NCI-H1105 (cell line): ENCODE data around the gene GNA14.
"Not testable (repeated sequence)": the region's sequence is repeated elsewhere in the genome, so short reads cannot be mapped to it uniquely, and the experiment has no call there.

ENCODE experiments used
- DNase-seq: peaks from one replicate; lab custom pipeline; 2025; lab: John Stamatoyannopoulos, UW

Gene GNA14

DNA sequence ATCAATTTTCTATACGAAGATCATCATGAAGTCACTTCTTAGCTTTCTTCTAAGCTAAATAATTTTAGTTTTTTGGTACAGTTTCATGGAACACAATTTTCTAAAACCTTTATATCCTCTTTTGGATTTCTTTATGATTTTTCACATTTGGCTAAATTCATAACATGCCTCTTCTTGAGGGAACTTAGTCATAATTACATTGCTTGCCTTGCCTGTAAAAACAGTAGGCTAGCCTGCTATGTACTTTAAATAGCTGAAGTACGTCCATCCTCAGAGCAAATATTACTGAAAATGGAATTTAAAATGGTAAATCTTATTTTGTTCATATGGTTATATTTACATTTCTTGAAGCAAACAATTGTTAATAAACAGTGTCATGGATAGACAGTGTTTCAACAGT, 245.8 kb downstream of the GNA14 start:
- no peak for DNase-seq

DNA sequence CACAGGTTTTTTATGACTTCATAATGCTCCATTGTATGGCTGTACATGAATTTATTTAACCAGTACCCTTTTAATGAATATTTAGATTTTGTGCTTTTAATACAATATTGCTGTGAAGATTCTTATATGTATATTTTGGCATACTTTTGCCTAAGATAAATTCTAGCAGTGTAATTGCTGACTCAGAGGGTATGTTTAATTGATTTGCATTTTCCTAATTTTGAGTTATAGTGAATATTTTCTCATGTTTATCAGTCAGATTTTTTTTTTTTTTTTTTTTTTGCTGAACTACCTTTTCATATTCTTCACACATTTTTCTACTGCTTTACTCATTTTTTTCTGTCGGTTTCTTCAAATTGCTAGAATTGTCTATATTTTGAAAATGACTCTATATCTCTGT, 248.2 kb downstream of the GNA14 start:
- DNase-seq, result no peak

DNA sequence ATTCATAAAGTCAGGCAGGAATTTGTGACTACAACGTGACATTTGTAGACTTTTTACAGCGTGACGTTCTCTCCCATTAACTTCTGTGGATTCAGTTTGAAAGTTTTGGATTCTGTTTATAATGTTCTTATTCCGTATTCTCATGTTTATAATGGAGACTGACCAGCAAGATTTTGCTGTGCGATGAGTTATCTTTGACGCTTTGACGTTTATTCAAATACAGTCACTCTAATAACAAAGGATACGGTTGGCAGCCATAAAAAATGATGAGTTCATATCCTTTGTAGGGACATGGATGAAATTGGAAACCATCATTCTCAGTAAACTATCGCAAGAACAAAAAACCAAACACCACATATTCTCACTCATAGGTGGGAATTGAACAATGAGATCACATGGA, 249.5 kb downstream of the GNA14 start:
- DNase-seq, result not testable (repeated sequence)

DNA sequence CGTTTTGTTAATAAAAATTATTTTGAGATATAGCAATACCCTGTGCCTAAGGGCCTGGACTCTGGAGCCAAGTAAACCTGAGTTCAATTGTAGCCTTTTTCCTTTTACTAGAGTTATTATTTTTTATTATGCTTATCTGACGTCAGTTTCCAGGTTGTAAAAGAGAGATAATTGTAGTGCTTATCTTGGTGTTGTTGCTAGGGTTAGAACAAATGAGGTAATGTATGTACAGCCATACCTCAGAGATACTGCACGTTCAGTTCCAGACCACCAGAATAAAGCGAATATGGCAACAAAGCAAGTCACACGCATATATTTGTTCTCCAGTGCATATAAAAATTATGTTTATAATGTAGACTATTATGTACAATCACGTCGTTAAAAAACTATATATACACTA, 255.8 kb downstream of the GNA14 start:
- no peak for DNase-seq

DNA sequence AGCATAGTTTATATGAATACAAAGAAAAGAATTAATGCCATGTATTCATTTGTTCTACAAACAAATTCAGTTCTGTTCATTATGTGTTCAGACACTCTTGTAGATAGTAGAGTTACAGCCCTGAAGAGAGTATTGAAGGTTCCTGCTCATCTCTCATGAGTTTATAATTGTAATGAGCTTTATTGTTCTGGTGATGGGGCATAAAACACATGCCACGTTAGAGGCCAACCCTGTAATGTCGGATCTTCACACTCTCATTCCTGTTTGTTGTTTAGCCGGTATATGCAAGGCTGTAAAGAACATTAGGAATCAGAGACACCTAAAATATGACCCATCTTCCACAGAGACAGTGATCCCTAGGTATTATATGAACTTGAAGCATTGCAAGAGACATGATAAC, 256.3 kb downstream of the GNA14 start:
- DNase-seq, result no peak

DNA sequence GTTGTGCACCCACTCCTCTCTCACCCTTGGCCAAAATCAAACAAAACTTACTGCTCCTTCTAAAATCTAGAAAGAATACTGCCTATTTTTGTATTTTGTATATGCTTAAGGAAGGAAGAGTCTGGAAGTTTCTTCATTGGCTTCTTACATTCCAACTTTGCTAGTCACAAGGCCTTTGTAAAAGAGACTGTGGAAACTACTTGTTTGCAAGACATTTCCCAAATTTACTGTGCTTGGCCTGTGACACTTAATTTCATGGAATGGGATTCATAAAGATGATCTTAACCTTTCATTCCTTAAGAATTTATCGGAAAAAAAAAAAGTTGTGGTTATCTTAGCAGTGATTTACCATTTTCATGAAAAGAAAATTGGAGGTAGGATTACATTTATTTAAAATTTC, 261.9 kb downstream of the GNA14 start:
- no peak for DNase-seq

DNA sequence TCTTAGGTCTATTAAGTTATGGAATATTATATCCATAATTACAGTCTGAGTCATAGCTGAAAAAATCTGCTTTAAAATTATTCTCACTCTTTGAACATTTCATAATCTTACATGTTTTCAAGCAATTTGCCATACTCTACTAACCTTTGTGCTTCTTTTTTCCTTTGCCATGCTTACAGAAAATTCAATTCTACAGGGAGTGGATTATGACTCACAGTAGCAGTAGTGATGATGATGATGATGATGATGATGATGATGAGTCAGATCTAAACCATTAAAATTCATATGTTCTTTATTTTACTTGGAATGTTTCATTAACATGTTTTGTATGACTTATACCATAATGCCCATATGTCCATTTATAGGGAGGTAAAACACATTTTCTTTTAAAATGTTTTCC, 263.7 kb downstream of the GNA14 start:
- DNase-seq, result no peak

DNA sequence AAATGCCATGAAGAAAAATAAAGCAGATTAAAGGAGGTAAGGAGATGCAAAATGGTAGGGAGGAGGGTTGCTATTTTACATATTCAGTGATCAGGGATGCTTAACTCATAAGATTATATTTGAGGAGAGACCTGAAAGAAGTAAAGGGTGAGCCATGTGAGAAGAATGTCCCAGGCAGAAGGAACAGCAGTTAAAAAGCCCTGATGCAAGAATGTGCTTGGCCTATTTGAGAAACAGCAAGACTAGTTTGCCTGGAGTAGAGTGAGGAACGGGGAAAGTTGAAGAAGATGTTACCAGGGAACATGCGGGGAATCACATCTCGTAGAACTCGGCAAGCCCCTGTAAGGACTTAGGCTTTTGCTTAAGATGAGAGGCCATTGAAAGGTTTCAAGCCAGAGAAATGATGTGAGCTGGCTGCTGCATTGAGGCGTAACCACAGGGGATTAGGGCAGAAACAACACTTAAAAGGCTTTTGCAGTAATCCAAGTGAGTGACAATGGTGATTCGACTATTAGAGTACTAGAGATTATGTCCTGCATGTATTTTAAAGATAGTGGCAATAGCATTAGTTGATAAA, 272.1 kb downstream of the GNA14 start:
- DNase-seq, result no peak

DNA sequence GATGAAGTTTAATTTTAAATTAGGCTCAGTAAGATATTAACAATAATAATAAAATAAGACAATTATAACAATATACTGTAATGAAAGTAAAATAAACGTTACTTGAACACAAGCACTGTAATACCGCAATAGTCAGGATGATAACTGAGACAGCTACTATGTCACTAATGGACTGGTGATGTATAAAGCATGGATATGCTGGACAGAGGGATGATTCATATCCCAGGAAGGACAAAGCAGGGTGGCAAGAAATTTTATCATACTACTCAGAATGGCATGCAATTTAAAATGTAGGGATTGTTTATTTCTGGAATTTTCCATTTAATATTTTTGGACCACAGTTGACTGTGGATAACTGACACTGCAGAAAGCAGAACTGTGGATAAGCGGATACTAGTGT, 273.9 kb downstream of the GNA14 start:
- no peak for DNase-seq
